Brain microvascular endothelial cell (primary cell): ENCODE results near the gene SLC2A2.

ENCODE experiments used
- DNase-seq: peaks from one replicate; pipeline ENCODE4 v3.0.0-alpha.2; 2020
- H3K27ac ChIP-seq: fragments of 250-450 bp; sonication (Bioruptor Pico); 2 replicates; pipeline ENCODE4 v1.5.1; 2020; ENCODE audit warnings: mild to moderate bottlenecking, moderate library complexity
- H3K27me3 ChIP-seq: fragments of 250-450 bp; sonication (Bioruptor Pico); replicated peaks from 2 replicates; pipeline ENCODE4 v1.5.1; 2020; ENCODE audit warnings: mild to moderate bottlenecking
- H3K36me3 ChIP-seq: fragments of 250-450 bp; sonication (Bioruptor Pico); replicated peaks from 2 replicates; pipeline ENCODE4 v1.5.1; 2020; ENCODE audit warnings: mild to moderate bottlenecking
- H3K4me3 ChIP-seq: 2 replicates; pipeline ENCODE4 v1.5.1; 2011; ENCODE audit warnings: low read depth, mild to moderate bottlenecking, control low read depth, low read length, moderate library complexity
- in situ Hi-C: cut with HindIII; loops from 2 replicates; pipeline ENCODE4 v1.10.0; 2017; ENCODE audit warnings: low sequenced_read_pairs, low pct_ligation_motif_present
- TF ChIP-seq, protein P1 (sequence below): IDR thresholded peaks from 2 replicates; pipeline ENCODE4 v1.5.1; 2011; ENCODE audit warnings: low read depth, mild to moderate bottlenecking, moderate library complexity, low read length, control low read depth, inconsistent platforms; ENCODE audit errors: missing control alignments

SLC2A2 gene

GRCh38 chr3:171028025-171028778, 1.7 kb upstream of the SLC2A2 start:
- H3K4me3 ChIP-seq, result peak overlapping the region; percentile 46
- TF ChIP-seq, protein P1, sequence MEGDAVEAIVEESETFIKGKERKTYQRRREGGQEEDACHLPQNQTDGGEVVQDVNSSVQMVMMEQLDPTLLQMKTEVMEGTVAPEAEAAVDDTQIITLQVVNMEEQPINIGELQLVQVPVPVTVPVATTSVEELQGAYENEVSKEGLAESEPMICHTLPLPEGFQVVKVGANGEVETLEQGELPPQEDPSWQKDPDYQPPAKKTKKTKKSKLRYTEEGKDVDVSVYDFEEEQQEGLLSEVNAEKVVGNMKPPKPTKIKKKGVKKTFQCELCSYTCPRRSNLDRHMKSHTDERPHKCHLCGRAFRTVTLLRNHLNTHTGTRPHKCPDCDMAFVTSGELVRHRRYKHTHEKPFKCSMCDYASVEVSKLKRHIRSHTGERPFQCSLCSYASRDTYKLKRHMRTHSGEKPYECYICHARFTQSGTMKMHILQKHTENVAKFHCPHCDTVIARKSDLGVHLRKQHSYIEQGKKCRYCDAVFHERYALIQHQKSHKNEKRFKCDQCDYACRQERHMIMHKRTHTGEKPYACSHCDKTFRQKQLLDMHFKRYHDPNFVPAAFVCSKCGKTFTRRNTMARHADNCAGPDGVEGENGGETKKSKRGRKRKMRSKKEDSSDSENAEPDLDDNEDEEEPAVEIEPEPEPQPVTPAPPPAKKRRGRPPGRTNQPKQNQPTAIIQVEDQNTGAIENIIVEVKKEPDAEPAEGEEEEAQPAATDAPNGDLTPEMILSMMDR, result no peak

GRCh38 chr3:171023566-171023965, 3.0 kb downstream of the SLC2A2 start:
- no peaks in the 10 kb centered on the region for H3K27me3 ChIP-seq
- in situ Hi-C loops, result no loop called here
- no peak overlapping the region for H3K4me3 ChIP-seq
- H3K27ac ChIP-seq, result no peak overlapping the region
- DNase-seq, result no peak
- H3K36me3 ChIP-seq, result no peaks in the 10 kb centered on the region
- TF ChIP-seq, protein P1, result no peak

More at GRCh38 chr3:171028025-171028778, 1.7 kb upstream of the SLC2A2 start:
- DNase-seq, result peak; percentile 93
- H3K27me3 ChIP-seq, result no peaks in the 10 kb centered on the region
- peak overlapping the region; percentile 80 for H3K27ac ChIP-seq
- in situ Hi-C loops, result no loop called here
- no peaks in the 10 kb centered on the region for H3K36me3 ChIP-seq

- H3K4me3 ChIP-seq, result no peak overlapping the region
- no peak overlapping the region for H3K27ac ChIP-seq
- no peaks in the 10 kb centered on the region for H3K36me3 ChIP-seq
- DNase-seq, result no peak
- no peaks in the 10 kb centered on the region for H3K27me3 ChIP-seq
- in situ Hi-C loops, result no loop called here
- TF ChIP-seq, protein P1, result no peak
Observed at GRCh38 chr3:171021377-171021776, 5.1 kb downstream of the SLC2A2 start.

DNA sequence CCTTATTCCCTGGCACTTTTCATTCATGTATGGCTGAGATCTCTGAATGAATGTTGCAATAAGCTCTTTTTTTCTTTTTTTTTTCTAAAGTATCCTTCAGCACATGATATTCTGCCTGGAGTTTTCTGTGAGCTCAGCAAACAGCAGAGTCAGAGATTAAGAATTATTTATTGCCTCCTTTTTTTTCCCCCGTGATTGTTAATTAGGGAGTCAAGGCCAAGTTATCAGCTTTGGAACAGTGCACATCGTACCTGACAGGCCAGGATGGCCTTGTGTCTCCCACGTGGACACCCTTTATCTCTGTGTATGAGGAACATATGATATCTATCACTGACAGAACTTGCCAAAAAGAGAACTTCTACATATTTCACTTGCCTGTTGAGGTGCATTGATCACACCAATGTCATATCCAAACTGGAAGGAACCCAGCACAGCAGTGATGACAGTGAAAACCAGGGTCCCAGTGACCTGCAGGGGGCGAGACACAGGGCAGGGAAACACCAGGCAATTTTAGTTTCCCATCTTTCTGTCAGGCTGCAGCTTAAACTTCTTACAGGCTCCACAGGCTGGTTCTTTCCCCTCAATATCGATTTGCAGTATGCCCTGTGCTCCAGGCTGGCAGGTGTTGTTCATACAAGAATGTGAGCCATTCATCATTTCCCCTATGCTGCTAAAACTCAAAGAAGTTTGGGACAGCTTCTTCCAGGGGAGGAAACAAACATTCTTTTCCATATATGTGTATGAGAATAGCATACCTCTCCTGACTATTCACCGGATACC, 8.2 kb downstream of the SLC2A2 start:
- Histone ChIP-seq H3K27ac (no peak overlapping the region), H3K4me3 (no peak overlapping the region), H3K27me3 (no peaks in the 10 kb centered on the region), H3K36me3 (no peaks in the 10 kb centered on the region)
- in situ Hi-C loops, result no loop called here
- DNase-seq, result no peak
- TF ChIP-seq, protein P1, result peak; percentile 57

DNA sequence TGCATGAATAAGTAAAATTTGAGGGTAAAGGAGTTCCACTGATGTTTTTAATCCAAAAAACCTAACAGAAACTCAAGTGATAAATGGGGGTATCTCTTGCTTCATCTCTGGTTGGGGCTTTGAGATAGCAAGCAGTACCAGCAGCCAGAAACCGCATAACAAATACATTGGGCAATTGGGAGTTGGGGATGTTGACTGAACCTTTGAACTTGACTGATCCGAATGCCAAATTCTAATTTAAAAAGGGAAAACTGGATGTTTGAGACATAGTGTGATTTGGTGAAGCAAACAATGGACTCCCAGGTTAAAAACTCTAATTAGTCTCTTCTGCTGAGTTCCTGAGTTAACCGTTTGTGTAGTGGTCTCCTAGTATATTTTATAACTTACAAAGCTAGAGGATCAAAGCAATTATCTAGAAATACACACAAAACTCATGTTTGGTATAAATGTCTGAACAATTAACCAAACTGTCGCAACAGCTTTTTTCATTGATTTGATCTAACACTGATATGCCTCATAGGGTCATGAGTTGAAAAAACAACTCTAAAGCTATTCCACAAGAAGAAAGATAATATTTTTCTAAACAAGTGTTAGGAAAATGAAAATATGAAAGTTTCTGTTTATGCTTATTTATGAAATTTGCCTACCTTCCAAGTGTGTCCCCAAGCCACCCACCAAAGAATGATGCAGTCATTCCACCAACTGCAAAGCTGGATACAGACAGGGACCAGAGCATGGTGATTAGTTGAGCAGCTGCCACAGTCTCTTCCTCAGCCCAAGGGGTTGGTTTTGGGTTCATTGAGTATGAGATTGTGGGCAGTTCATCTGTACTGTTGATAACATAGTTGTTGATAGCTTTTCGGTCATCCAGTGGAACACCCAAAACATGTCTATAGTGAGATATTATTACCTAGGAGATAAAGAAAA, 12.4 kb downstream of the SLC2A2 start:
- no peak overlapping the region for H3K27ac ChIP-seq
- H3K36me3 ChIP-seq, result no peaks in the 10 kb centered on the region
- H3K4me3 ChIP-seq, result no peak overlapping the region
- in situ Hi-C loops, result no loop called here
- TF ChIP-seq, protein P1, result no peak
- H3K27me3 ChIP-seq, result no peaks in the 10 kb centered on the region
- no peak for DNase-seq
